Measurements from ENCODE around the gene ZNF275. TPM values are rescaled to one million over a fixed set of nuclear protein-coding genes. Genes with fewer than 3 reads are reported as not detected.

Gene ZNF275
- total and polyA plus RNA-seq, 2 experiments from 2014 or later = 4.0 to 10.2 TPM

DNA sequence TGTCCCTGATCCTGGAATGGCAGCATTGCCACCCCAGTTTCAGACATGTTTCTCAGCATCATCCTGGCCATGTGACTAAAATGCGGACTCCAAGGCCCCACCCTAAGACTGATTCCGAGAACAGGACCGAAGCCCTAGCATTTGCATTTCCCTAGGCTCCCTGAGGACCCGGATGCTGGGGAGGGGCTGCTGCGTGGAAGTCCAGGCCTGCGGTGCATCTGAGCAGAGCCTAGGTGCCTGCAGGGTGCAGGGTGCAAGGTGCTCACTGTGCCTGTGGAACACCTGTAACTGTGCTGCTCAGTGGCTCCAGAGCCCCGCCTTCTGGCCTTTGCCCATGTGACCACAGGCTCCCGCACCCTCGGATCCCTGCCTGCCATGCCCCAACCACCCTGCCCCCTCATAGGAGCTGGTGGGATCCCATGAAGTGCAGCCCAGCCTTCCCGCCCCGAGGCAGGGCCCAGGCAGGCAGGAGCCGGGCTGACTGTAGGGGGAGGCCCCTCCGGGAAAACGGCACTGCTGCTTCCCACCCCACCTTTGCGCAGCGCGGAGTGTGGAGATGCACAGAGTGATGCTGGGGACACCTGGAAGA, 27.3 kb upstream of the ZNF275 start:
- H4K20me1 ChIP-seq (ENCODE audit: insufficient read depth, poor library complexity, severe bottlenecking) = no peaks in the 10 kb centered on the region
- no peak for TF ChIP-seq EZH2phosphoT487 (IDR thresholded peaks at IDR 0.05; ENCODE audit: low read depth, severe bottlenecking, unreplicated experiment)
- TF ChIP-seq EZH2 (IDR thresholded peaks at IDR 0.05; ENCODE audit: borderline replicate concordance) = no peak
- TF ChIP-seq CTCF (IDR thresholded peaks at IDR 0.05; ENCODE audit: poor library complexity) = no peak
- H3K79me2 ChIP-seq = no peaks in the 10 kb centered on the region
- 88% methylated on average over 16 of the region's 17 CpGs for WGBS (ENCODE audit: low lambda C conversion rate, missing lambda C conversion rate)
- H3K27me3 ChIP-seq = no peaks in the 10 kb centered on the region
- DNase-seq (ENCODE audit: low spot score) = no peak
- H3K9me3 ChIP-seq (ENCODE audit: low read depth) = no peaks in the 10 kb centered on the region
- H3K4me2 ChIP-seq = no peak overlapping the region
- H3K36me3 ChIP-seq (replicated peaks; ENCODE audit: insufficient read depth, low read depth) = no peaks in the 10 kb centered on the region
- H3K4me3 ChIP-seq = no peak overlapping the region
- no peaks in the 10 kb centered on the region for H3K9me2 ChIP-seq (replicated peaks; ENCODE audit: insufficient read depth)
- no peak overlapping the region for H3K27ac ChIP-seq
- H2AFZ ChIP-seq = no peak overlapping the region
- H3K4me1 ChIP-seq (ENCODE audit: insufficient read depth) = no peaks in the 10 kb centered on the region

DNA sequence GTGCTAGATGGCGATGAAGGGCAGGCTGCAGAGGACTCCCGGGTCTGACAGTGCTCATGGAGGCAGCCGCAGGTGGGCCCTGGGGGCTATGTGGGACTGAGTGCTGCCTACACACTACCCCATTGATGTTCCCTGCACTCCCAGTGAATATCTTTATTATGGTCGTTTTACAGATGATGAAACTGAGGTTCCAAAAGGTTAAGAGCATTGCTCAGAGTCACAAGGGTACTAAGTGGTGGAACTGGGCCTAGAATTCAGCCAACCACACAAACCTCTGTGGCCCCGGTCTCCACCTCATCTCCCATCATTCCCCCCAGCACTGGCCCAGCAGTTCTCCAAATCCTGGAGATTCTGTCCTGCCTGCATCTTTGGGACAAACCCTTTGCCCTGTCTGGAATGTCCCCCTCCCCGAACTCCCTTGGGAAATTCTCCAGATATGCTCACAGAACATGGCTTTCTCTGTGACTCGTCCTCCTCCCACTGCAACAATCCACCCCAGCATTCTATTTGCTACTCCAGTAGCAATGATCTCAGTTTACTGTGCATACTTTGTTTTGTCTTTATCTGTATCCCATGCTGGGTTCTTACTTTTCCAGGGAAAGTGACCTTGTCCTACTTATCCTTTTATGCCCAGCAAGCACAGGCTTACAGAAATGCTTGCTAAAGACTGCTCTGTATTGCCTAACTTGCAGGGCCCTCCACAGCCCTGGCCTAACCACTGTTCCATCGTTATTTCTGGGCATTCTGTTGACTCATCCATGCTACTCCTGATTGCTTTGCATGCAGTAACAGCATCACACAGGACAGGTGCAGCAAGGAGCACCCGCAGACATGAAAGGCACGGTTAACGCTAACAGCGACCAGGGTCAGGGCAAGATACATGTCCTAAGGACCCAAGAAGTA, 26.4 kb upstream of the ZNF275 start:
- H3K27ac ChIP-seq = no peak overlapping the region
- no peak for TF ChIP-seq EZH2 (IDR thresholded peaks at IDR 0.05; ENCODE audit: borderline replicate concordance)
- no peak for TF ChIP-seq CTCF (IDR thresholded peaks at IDR 0.05; ENCODE audit: poor library complexity)
- no peak for TF ChIP-seq EZH2phosphoT487 (IDR thresholded peaks at IDR 0.05; ENCODE audit: low read depth, severe bottlenecking, unreplicated experiment)
- no peaks in the 10 kb centered on the region for H3K9me2 ChIP-seq (replicated peaks; ENCODE audit: insufficient read depth)
- 65% methylated on average over 12 of the region's 12 CpGs for WGBS (ENCODE audit: low lambda C conversion rate, missing lambda C conversion rate)
- no peaks in the 10 kb centered on the region for H3K4me1 ChIP-seq (ENCODE audit: insufficient read depth)
- no peaks in the 10 kb centered on the region for H3K79me2 ChIP-seq
- no peak overlapping the region for H2AFZ ChIP-seq
- H3K4me3 ChIP-seq = no peak overlapping the region
- H3K4me2 ChIP-seq = no peak overlapping the region
- DNase-seq (ENCODE audit: low spot score) = no peak
- no peaks in the 10 kb centered on the region for H3K36me3 ChIP-seq (replicated peaks; ENCODE audit: insufficient read depth, low read depth)
- no peaks in the 10 kb centered on the region for H3K27me3 ChIP-seq
- H4K20me1 ChIP-seq (ENCODE audit: insufficient read depth, poor library complexity, severe bottlenecking) = no peaks in the 10 kb centered on the region
- no peaks in the 10 kb centered on the region for H3K9me3 ChIP-seq (ENCODE audit: low read depth)

DNA sequence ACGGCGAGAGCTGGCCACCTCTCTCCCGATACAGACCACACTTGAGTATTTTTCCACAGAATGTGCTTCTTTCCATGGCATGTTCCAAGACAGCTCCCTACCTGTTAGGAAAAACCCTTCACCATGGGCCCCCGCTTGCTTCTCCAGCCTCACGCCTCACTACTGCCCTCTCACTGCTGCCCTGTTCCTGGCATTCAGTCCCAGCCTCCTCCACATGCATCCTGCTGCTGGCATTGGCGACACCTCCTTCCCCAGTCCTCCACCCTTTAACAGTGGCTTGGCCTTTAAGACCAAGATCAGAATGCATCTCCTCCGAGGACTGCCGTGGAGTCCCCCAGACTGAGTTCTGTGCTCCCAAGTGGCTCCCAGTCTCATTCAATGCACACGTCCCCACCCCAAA, 23.1 kb upstream of the ZNF275 start:
- H3K36me3 ChIP-seq (replicated peaks; ENCODE audit: insufficient read depth, low read depth) = no peaks in the 10 kb centered on the region
- no peak overlapping the region for H3K4me2 ChIP-seq
- H3K27me3 ChIP-seq = no peaks in the 10 kb centered on the region
- WGBS (ENCODE audit: low lambda C conversion rate, missing lambda C conversion rate) = 83% methylated on average over 9 of the region's 9 CpGs
- H3K4me1 ChIP-seq (ENCODE audit: insufficient read depth) = no peaks in the 10 kb centered on the region
- TF ChIP-seq EZH2 (IDR thresholded peaks at IDR 0.05; ENCODE audit: borderline replicate concordance) = no peak
- no peak for TF ChIP-seq EZH2phosphoT487 (IDR thresholded peaks at IDR 0.05; ENCODE audit: low read depth, severe bottlenecking, unreplicated experiment)
- TF ChIP-seq CTCF (IDR thresholded peaks at IDR 0.05; ENCODE audit: poor library complexity) = no peak
- H3K4me3 ChIP-seq = no peak overlapping the region
- no peak for DNase-seq (ENCODE audit: low spot score)
- no peaks in the 10 kb centered on the region for H4K20me1 ChIP-seq (ENCODE audit: insufficient read depth, poor library complexity, severe bottlenecking)
- H3K9me3 ChIP-seq (ENCODE audit: low read depth) = no peaks in the 10 kb centered on the region
- no peaks in the 10 kb centered on the region for H3K79me2 ChIP-seq
- H3K9me2 ChIP-seq (replicated peaks; ENCODE audit: insufficient read depth) = no peaks in the 10 kb centered on the region
- no peak overlapping the region for H2AFZ ChIP-seq
- no peak overlapping the region for H3K27ac ChIP-seq

All from hepatocyte (in vitro differentiated cells).